ENCODE data around the gene SEMA6B.

Gene SEMA6B

DNA sequence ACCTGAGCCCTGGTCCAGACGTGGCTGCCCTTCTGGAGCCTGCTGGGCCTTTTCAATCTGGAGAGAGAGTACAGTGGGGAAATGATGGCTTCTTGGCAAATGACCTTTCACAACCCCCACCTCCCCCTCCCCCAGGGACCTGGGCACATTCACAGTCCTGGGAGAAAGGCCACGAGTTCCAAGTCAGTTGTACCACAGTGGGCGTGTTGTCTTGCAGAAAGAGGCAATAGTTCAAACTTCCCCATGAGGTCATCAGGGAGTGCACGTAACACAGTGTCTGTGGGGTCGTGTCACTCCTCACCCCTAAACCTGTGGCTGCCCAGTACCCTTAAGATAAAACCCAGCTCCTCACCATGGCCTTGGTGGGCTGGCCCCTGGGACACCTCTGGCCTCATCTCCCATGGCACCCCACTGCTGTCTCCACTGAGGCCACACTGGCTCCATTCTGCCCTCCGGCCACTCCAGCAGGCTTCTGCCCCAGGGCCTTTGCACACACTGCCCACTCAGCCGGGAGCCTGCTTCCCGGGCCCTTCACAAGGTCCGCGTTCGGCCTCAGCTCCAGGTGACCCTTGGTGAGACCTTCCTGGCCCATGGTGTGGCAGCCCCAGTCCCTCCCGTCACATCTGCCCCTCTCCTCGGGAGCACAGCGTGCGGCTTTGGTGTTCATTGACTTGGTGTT, 54.5 kb downstream of the SEMA6B start:
- no peak for DNase-seq

DNA sequence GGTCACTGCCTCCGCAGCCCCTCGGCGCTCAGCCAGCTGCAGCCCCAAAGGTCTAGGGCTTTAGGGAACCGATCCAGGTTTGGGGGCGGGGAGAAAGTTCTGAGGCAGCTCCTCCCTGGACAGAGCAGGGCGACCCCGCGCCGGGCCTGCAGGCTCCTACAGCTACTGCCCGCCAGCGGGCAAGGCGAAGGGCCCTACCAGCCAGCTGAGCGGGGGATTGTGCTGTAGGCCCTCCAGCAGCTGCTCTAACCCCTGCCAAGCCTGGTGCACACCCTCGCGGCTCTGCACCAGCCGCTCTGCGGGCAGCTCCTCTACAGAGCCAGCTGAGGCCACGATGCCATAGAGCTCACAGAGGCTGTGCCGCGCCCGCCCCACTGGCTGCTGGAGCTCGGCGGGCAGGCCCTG, 55.2 kb downstream of the SEMA6B start:
- no peak for DNase-seq

DNA sequence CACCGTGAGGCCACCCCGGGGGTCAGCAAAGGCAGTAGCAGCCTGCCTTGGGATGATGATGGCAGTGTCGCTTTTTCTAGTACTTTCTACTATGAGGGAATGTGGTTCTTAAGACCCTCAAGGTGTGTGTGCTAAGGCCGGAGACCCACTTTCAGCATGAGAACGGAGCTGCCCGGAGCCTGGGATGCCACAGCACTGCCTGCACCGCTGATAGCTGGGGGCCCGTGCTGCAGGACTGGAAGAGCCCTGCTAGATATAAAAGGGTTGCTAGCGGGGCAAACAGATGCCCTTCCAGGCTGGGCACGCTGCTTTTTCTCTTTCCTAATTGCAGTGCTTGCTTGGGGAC, 55.7 kb downstream of the SEMA6B start:
- no peak for DNase-seq

DNA sequence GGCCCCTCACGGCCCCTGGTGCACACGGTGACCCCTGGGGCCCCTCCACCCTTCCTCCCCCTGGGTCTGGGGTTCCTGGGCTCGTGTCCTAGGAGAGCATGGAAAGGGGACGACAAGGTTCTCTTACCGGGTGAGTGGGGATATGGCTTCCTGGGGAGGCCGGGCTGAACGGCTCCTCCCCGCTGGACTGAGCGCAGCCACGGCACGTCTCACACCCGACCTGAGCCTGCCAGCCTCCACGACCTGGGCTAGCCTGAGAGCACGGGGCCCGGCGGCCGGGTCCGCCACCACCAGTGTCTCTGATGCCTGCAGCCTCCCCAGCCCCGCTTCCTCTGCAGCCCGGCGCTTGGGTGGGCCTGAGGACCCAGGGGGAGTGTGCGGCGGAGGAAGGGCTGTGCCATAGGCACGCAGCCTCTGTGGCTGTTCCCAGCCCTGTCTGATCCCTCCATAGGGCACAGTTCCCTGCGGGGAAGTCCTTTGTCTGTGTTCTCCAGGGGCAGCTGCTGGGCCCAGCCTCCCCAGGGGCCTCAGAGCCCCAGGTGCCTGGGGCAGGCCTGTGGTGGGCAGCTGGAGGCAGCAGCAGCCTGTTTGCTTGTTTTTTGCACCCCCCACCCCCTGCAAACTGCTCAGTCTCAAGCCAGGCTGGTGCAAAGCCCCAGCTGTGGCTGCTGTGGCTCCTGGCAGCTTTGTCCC, 56.2 kb downstream of the SEMA6B start:
- DNase-seq: no peak

DNA sequence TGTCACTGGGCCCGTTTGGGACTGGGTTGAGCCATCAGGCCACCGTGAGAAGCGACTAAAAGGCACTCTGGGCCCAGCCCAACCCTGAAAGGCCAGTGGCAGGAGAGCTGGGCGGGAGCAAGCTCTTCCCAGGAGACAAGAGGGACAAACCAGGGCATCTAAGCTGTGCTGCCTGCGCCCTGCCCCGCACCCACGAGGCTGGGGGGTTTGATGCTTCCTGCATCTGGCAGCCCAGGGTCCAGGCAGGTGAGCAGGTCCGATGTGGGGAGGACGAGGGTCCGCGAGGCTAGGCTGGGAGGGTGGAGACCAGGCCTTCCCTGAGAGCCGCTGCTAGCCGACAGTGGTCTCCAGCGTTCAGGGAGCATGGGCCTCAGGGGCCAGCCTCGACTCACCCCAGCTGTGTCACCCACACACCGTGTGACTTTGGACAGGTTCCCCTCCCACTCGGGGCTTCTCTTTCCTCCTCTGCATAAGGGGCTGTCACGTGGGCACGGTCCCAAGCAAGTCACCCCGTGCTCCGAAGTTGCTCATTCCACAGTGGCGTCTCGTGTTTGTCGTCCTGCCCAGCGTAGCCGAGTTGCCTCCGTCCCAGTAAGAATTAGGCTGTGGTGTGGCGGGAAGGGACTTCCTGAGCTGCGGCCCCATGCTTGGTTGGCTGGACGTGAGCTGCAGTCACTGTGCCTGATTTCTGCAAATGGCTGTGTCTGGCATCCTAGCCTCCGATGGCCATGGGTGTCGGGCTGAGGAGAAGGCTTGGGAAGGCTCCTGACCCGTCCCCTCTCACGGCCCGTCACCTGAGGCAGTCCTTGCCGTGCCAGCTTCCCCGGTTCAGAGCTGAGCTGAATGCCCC, 57.0 kb downstream of the SEMA6B start:
- DNase-seq: no peak

DNA sequence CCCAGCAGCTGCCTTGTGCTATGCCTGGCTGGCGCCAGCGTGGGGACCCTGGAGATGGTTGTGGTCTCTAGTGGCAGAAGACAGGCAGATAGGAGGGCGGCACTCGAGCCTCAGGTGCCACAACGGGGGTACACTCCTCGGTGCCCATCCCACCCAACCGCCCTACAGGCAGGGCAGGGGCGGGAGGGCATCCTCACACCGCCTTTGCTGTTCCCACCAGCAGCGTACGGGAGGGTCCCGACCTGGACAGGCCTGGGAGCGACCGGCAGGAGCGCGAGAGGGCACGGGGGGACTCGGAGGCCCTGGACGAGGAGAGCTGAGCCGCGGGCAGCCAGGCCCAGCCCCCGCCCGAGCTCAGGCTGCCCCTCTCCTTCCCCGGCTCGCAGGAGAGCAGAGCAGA, 57.8 kb downstream of the SEMA6B start:
- no peak for DNase-seq

DNA sequence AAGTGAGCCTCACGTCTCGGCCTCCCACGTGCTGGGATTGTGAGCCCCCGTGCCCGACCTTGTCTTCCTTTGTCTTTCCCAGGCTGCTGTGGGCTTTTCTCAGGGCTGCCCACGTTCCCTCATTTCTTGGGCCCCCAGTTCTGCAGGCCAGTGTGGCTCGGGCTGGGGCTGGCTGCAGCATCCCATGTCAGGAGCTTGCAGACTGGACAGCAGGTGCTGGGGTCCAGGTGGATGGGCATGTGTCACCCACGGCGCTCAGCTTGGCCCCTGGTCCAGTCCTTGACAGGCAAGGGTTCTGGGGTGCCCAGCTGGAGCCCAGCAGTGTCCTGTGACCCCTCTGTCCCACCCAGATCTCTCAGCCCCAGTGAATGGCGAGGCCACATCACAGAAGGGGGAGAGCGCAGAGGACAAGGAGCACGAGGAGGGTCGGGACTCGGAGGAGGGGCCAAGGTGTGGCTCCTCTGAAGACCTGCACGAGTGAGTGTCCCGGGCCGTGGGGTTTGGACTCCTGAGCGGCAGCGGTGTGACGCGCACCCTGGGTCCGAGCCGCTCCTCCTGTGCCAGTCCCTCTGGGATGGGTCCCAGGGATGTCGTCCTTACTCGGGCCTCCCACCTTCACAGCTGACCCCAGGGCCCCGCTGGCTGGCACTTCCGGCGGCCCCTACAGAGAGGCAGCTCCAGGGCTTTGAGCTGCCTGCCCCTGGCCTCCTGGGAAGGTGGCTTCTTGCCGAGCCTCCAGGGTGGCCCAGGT, 58.5 kb downstream of the SEMA6B start:
- no peak for DNase-seq

DNA sequence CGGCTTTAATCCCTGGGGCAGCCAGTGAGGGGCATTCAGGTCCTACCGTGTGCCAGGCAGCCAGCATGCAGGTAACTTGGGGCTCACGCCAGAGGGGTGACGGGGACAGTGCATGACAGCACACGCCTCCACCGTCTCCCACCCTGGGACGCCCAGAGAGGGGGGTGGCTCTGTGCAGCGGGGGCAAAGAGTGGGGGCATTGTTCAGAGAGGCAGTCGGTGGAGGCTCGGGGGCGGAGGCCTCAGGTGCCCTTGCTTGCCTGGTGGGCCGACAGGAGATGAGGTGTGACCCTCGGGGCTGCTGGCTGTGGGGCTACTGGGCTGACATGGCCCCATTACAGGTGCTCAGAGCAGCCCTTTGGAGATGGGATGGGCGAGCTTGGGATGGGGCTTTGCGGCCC, 59.6 kb downstream of the SEMA6B start:
- no peak for DNase-seq

DNA sequence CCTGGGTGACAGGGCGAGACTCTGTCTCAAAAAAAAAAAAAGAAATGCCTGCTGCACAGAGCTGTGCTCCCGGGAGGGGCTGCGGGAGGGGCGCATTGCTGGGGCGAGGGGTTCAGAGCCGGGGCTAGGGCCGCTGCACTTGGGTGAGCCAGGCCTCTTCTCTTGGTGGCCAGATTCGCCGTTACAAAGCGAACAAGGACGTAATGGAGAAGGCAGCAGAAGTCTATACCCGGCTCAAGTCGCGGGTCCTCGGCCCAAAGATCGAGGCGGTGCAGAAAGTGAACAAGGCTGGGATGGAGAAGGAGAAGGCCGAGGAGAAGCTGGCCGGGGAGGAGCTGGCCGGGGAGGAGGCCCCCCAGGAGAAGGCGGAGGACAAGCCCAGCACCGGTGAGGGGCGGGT, 60.2 kb downstream of the SEMA6B start:
- no peak for DNase-seq

DNA sequence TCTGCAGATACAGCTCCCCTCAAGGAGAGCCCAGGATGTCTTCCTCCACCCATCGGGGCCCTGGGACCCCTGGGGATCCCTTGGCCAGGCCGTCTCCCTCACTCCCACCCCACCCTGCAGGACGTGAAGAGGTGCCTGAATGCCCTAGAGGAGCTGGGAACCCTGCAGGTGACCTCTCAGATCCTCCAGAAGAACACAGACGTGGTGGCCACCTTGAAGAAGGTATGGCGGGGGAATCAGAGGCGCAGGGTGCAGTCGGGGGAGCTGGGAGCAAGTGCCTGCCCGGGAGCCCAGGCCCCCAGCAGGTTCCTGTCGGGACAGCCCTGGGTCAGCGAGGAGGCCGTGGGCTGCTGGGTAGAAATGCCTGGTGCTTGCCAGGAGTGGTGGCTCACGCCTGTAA, 60.8 kb downstream of the SEMA6B start:
- no peak for DNase-seq

DNA sequence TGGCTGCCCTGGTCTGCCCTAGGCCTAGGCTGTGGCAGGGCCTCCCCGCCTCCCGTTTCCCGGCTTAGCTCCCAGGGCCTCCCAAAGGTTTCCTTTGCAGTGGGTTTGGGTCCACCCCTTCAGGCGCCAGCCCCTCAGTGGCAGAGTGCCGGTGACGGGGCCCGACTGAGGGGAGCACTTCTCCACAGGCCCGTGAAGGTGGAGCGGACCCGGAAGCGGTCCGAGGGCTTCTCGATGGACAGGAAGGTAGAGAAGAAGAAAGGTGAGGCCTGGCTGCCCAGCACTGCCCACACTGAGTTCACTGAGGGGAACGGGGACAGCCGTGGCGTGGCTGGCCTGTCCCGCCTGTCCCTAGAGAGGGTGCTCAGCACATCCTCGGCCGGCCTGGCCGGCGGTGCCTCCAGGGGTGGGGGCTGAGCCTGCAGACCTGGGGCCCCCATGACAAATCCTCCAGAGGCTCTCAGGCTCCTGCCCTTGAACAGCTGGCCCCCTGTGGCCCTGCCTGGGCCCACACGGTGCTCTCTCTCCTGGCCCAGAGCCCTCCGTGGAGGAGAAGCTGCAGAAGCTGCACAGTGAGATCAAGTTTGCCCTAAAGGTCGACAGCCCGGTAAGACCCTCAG, 61.6 kb downstream of the SEMA6B start:
- no peak for DNase-seq

DNA sequence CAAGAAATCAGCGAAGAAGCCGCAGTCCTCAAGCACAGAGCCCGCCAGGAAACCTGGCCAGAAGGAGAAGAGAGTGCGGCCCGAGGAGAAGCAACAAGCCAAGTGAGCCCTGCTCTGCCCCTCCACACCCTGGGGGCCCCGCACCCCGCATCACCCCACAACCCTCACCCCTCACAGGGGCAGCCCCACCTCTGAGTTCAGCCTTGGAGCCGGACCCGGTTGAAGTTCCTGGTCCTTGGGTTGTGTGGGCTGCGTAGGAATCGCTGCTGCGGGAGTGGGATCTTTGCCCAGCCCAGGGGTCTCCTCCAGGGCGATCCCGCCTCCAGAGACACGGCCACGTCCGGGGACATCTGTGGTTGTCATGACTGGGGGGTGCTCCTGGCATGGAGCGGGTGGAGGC, 63.2 kb downstream of the SEMA6B start:
- no peak for DNase-seq

DNA sequence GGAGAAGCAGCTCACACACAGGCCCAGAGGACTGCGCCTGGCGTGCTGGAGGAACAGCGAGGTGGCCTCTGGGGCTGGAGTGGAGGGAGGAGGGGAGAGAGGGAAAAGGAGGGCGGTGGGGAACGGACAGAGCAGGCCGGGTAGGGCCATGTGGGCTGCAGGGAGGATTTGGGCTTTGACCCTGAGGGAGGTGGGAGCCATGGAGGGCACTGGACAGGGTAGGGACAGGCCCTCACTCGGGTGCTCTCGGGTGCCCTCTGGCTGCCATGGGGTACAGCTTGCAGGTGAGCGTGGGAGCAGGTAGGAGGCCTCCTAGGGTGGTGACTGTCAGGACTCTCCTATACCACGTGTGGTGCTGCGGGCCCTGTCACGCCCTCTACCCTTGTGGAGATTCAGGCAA, 64.0 kb downstream of the SEMA6B start:
- DNase-seq: no peak

DNA sequence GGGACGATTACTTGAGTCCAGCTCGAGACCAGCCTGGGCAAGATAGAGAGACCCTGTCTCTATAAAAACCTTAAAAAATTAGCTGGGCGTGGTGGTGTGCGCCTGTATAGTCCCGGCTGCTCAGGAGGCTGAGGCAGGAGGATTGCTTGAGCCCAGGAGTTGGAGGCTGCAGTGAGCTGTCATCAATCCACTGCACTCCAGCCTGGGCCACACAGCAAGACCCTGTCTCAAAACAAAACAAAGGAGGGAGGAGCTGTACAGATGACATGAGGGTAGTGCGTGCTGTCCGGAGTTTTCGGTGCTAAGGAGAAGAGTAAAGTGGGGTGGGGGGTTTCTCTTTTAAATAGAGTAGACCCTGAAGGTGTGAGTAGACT, 64.8 kb downstream of the SEMA6B start:
- DNase-seq: no peak

DNA sequence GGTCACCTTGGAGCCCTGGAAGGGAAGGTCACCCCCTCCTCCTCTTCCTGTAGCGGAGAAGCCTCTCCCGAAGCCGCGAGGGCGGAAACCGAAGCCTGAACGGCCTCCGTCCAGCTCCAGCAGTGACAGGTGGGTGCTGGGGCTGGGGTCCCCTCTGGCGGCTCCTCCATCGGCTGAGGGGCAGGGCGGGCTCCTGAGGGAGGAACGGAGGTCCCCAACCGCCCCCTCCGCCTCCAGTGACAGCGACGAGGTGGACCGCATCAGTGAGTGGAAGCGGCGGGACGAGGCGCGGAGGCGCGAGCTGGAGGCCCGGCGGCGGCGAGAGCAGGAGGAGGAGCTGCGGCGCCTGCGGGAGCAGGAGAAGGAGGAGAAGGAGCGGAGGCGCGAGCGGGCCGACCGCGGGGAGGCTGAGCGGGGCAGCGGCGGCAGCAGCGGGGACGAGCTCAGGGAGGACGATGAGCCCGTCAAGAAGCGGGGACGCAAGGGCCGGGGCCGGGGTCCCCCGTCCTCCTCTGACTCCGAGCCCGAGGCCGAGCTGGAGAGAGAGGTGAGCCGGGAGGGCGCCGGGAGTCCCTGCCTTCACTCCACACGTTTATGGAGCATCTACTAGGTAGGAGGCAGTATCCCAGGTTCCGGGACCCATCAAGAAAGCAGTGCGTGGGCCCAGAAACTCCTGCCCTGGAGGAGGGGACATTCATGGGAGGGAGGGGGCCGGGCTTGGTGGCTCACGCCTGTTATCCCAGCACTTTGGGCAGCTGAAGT, 65.4 kb downstream of the SEMA6B start:
- no peak for DNase-seq

DNA sequence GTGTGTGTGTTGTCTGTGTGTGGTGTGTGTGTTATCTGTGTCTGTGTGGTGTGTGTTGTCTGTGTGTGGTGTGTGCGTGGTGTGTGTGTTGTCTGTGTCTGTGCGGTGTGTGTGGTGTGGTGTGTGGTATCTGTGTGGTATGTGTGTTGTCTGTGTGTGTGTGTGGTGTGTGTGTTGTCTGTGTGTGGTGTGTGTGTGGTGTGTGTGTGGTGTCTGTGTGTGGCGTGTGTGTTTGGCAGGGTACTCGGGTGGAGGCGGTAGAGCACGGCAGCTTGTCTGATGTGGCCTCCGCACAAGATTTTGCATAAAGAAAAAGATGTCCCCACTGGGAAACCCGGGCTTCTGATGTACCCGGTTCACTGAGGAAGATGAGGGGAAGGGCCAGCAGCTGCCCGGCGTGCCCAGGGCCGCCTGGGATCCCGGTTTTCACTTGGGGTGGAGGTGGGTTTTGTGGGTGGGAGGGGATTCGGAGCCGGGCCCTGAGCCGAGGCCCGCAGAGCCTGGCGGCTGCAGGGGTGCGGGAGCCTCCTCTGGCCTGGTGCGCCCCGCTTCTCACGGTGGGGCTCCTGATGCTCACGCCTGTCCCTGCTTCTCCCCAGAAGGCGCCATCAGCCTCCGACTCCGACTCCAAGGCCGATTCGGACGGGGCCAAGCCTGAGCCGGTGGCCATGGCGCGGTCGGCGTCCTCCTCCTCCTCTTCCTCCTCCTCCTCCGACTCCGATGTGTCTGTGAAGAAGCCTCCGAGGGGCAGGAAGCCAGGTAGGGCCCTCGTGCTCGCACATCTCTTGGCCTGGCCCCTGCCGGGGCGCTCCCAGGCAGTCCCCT, 66.2 kb downstream of the SEMA6B start:
- DNase-seq: no peak

Measured in NCI-H345 (cell line).